SJCRH30 (cell line): ENCODE results near the gene RPL37. TPM values are rescaled to one million over a fixed set of nuclear protein-coding genes. Genes with fewer than 3 reads are reported as not detected.

Experiments
- DNase-seq, 2 experiments: peaks; one replicate each; pipeline ENCODE4 v3.0.0-alpha.2; 2015 to 2020
- H3K27ac ChIP-seq: fragments of 250-450 bp; sonication (Bioruptor Pico); 2 replicates; pipeline ENCODE4 v1.5.1; 2020; ENCODE audit warnings: mild to moderate bottlenecking, moderate library complexity
- H3K27me3 ChIP-seq: fragments of 250-450 bp; sonication (Bioruptor Pico); 2 replicates; pipeline ENCODE4 v1.5.1; 2020; ENCODE audit warnings: mild to moderate bottlenecking, moderate library complexity
- H3K36me3 ChIP-seq: fragments of 250-450 bp; sonication (Bioruptor Pico); 2 replicates; pipeline ENCODE4 v1.5.1; 2020; ENCODE audit warnings: mild to moderate bottlenecking, moderate library complexity
- H3K4me1 ChIP-seq: fragments of 250-450 bp; sonication (Bioruptor Pico); 2 replicates; pipeline ENCODE4 v1.5.1; 2020; ENCODE audit warnings: mild to moderate bottlenecking, moderate library complexity
- H3K4me3 ChIP-seq: fragments of 250-450 bp; sonication (Bioruptor Pico); 2 replicates; pipeline ENCODE4 v1.5.1; 2020; ENCODE audit warnings: mild to moderate bottlenecking, moderate library complexity
- H3K9me3 ChIP-seq: fragments of 250-450 bp; sonication (Bioruptor Pico); replicated peaks from 2 replicates; pipeline ENCODE4 v1.5.1; 2020; ENCODE audit warnings: mild to moderate bottlenecking, moderate library complexity
- total RNA-seq: library from RNA; depleted of rRNA; stranded (reverse); fragments of >200 nt; shearing (Covaris generic); gene quantifications from 2 replicates; pipeline ENCODE4 v1.2.3, GENCODE V29; 2014; rRNA removed

The RPL37 gene
- total RNA-seq, 1 experiment from 2014 or later: 5,451 TPM

- peaks cover 35% of the 10 kb centered on the region for H3K36me3 ChIP-seq
- no peak for DNase-seq
- peaks cover 6% of the 10 kb centered on the region; the same call in 1 of the 2 replicates for H3K4me1 ChIP-seq
- no peak overlapping the region for H3K27ac ChIP-seq
- no peaks in the 10 kb centered on the region for H3K27me3 ChIP-seq
- H3K9me3 ChIP-seq: no peaks in the 10 kb centered on the region
- H3K4me3 ChIP-seq: no peak overlapping the region
Measured at GRCh38 chr5:40778133-40778532, 56.9 kb downstream of the RPL37 start.

- H3K27ac ChIP-seq: no peak overlapping the region
- peaks cover 46% of the 10 kb centered on the region for H3K36me3 ChIP-seq
- H3K9me3 ChIP-seq: no peaks in the 10 kb centered on the region; the same call in 1 of the 2 replicates
- no peak for DNase-seq
- H3K4me1 ChIP-seq: peaks cover under 1% of the 10 kb centered on the region; the same call in 1 of the 2 replicates
- no peak overlapping the region for H3K4me3 ChIP-seq
- H3K27me3 ChIP-seq: no peaks in the 10 kb centered on the region
Measured at GRCh38 chr5:40776658-40776977, 58.4 kb downstream of the RPL37 start.

GRCh38 chr5:40775846-40776657, 59.0 kb downstream of the RPL37 start:
- no peaks in the 10 kb centered on the region for H3K27me3 ChIP-seq

More at GRCh38 chr5:40775846-40776657, 59.0 kb downstream of the RPL37 start:
- no peak overlapping the region for H3K4me3 ChIP-seq
- DNase-seq: no peak
- no peaks in the 10 kb centered on the region for H3K4me1 ChIP-seq
- H3K9me3 ChIP-seq: no peaks in the 10 kb centered on the region; the same call in 1 of the 2 replicates
- H3K27ac ChIP-seq: no peak overlapping the region
- peaks cover 52% of the 10 kb centered on the region for H3K36me3 ChIP-seq

Other genes starting within 250 kb of the RPL37 start
- 7.4 and 9.6 TPM in 2 replicates for gene PTGER4, start 155.3 kb downstream of the RPL37 start, total RNA-seq
- 28.7 and 35.3 TPM in 2 replicates for gene TTC33, start 79.3 kb downstream of the RPL37 start, total RNA-seq
- 81.1 and 103 TPM in 2 replicates for gene PRKAA1, start 36.8 kb downstream of the RPL37 start, total RNA-seq
- 2.7 and 3.0 TPM in 2 replicates for gene CARD6, start 6.1 kb upstream of the RPL37 start, total RNA-seq
- gene C7, start 74.3 kb upstream of the RPL37 start, total RNA-seq: 12.2 and 17.2 TPM in 2 replicates
- not detected in 2 replicates for gene MROH2B, start 236.1 kb upstream of the RPL37 start, total RNA-seq